D341Med (cell line): ENCODE results near the gene RCSD1.
"Not testable (repeated sequence)": the region's sequence is repeated elsewhere in the genome, so short reads cannot be mapped to it uniquely, and the experiment has no call there.

Source experiments
- DNase-seq: peaks from one replicate; pipeline ENCODE4 v3.0.0; 2012; ENCODE audit warnings: low spot score

RCSD1 gene

DNA sequence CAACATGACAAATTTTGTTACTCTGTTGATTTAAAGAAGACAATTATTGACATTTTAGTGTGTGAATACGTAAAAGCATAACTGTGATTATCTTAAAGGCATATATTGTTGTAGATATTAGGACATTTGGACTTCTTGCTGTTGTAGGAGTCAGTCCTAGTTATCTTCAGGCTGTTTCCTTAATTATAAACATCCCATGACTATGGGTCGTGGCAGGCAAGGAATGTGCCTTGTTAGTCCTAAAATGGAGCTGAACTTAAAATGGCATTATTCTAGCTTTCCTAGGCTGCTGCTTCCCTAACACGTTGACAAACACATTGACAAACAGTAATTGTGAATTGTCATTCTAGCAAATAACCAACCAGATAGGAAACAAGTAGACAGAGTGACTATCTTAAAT lies 87.3 kb downstream of the RCSD1 start:
- no peak for DNase-seq

DNA sequence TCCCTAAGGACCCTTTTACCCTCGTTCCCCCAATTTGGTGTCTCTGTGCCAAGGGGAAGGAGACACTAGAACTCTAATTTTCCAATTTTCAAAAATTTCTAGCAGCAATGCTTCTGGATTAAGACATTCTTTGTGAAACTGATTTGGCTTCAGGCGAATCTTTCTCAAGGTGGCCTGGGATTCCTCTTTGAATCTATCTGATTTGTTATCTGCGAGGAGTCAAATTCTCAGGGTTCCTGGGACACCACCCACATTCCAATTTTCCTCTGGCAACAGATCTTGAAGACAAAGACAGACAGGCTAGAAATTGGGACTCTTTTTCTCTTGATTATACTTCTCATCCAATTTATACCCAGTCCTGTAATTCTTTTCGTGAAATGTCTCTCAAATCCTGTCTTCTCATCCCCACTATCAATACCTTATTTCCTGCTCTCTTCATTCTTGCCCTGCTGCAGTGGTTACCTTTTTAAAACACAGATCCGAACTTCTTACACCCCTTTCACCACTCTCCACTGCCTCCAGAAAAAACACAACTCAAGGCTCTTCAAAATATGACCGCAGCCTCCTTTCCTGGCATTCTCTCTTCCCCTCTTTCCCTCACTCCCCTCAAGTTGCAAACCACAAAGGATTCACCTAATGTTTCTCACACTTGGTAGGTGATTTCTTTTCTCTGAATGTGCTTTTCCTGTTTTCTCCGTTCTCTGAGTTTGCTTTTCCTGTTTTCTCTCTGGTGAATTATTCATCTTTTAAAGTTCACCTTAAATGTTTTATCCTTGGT lies 89.1 kb downstream of the RCSD1 start:
- no peak for DNase-seq

GRCh38 chr1:167719715-167720421 lies 89.8 kb downstream of the RCSD1 start:
- DNase-seq = not testable (repeated sequence)

GRCh38 chr1:167720965-167721616 lies 91.1 kb downstream of the RCSD1 start:
- DNase-seq = no peak

DNA sequence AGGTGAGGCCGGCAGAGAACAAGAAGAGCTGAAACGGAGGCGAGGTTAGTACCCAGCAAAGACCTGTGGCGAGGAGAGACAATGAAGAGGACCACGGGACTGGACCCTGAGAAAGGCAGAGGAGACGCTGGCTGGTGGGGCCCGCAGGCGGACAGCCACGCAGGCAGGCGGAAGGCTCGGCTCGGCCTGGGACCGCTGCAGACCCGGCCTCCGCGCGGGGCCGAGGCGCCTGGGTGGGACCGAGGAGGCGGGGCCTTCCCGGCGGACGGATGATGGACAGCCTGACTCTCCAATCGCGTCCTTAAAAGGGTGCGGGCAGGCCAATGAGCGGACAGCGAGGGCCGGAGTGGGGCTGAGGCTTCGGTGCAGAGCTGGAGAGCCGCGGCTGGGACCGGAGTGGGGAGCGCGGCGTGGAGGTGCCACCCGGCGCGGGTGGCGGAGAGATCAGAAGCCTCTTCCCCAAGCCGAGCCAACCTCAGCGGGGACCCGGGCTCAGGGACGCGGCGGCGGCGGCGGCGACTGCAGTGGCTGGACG lies 91.7 kb downstream of the RCSD1 start, which contains the start of gene MPZL1:
TSS of gene MPZL1 (plus strand) at position 366 of the 535 bp plus-strand sequence. CDS start 170 bp downstream, outside the sequence.
- peak; percentile 100 for DNase-seq

DNA sequence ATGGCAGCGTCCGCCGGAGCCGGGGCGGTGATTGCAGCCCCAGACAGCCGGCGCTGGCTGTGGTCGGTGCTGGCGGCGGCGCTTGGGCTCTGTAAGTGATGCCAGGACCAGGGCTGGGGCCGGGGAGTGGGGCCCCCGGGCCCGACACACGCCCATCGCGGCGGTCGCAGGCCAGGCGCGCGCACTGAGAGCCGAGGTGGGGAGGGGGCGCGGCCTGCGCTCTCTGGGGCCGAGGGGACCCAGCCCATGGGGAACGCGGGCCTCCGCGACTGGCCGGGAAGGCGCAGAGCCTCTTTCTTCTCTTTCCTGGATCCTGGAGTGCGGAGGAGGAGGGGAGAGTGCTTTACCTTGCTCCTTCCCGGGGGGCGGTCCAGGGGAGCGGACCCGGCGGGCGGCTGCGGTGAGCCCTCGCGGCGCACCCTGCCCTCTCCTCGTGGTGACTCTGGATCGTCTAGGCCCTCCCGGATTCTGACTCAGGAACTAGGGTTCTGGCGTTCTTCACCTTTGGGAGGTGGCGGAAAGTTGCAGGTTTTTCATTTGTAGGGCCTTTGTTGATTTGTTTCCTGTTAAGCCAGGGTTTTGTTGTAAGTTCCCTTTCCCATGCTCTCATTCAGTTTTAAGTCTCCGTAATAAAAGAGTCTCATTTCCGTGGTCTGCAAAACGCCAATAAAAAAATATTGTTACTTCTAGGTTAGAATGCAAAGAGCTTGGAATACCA lies 92.3 kb downstream of the RCSD1 start:
- DNase-seq = peak; percentile 82

- no peak for DNase-seq
Observed at GRCh38 chr1:167722870-167723251, 92.8 kb downstream of the RCSD1 start.

- DNase-seq = no peak
Observed at GRCh38 chr1:167723707-167724323, 93.8 kb downstream of the RCSD1 start.

- no peak for DNase-seq
Observed at GRCh38 chr1:167726008-167726407, 96.0 kb downstream of the RCSD1 start.

GRCh38 chr1:167728818-167729410 lies 98.9 kb downstream of the RCSD1 start:
- DNase-seq = no peak

- no peak for DNase-seq
Observed at GRCh38 chr1:167734227-167734626, 104.2 kb downstream of the RCSD1 start.

GRCh38 chr1:167734841-167735240 lies 104.8 kb downstream of the RCSD1 start:
- no peak for DNase-seq

DNA sequence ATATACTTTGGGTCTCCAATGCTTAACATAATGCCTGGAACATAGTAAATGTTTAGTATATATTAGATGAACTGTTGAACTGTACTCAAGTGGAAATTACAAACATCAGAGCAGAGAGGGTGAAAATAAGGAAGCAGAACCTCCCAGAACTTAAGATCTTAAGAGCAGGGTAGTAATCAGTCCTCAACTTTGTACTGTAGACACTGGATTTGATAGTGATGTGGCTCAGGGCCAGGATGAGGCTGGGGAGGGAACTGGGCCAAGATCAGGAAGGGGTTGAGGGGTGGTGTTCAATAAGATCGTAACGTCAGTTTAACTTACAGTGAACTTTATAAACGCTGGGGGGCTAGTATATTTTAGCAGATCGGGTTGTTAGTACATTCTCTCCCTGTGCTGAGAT lies 107.1 kb downstream of the RCSD1 start:
- no peak for DNase-seq

DNA sequence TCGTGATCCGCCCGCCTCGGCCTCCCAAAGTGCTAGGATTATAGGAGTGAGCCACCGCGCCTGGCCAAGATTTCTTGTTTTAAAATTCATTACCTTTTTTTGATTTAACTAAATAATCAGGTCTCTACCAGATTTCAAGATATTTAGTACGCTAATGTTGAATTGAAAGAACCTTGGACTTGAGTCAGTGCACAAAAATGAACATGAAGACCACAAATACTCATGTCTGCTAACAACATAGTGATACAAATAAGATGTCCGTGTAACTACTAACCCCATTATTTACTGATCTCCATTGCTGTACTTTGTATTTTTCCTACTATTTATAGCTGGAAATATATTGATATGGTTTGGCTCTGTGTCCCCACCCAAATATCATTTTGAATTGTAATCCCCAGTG lies 108.1 kb downstream of the RCSD1 start:
- no peak for DNase-seq

GRCh38 chr1:167739752-167740151 lies 109.7 kb downstream of the RCSD1 start:
- DNase-seq = no peak

- not testable (repeated sequence) for DNase-seq
Observed at GRCh38 chr1:167741103-167741502, 111.1 kb downstream of the RCSD1 start.

DNA sequence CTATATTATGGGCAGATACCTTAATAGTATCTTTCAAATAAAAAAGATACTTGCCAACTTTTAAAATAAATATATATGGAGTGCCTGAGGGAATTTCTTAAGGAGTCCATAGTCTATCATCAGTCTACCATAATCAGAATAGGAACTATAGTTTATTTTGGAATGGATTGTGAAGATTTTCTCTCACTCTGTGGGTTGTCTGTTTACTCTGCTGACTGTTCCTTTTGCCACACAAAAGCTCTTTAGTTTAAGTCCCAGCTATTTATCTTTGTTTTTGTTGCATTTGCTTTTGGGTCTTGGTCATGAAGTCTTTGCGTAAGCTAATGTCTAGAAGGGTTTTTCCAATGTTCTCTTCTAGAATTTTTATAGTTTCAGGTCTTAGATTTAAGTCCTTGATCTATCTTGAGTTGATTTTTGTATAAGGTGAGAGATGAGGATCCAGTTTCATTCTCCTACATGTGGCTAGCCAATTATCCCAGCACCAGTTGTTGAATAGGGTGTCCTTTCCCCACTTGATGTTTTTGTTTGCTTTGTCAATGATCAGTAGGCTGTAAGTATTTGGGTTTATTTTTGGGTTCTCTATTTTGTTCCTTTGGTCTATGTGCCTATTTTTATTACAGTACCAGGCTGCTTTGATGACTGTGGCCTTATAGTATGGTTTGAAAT lies 112.5 kb downstream of the RCSD1 start:
- DNase-seq = not testable (repeated sequence)

- DNase-seq = no peak
Observed at GRCh38 chr1:167744901-167745300, 114.9 kb downstream of the RCSD1 start.

- no peak for DNase-seq
Observed at GRCh38 chr1:167746013-167746672, 116.1 kb downstream of the RCSD1 start.
